CD4-positive, alpha-beta T cell treated with Interleukin-15 for 1 hour (primary cell): Measurements from ENCODE around the gene TRNAU1AP.
"Not testable (repeated sequence)": the region's sequence is repeated elsewhere in the genome, so short reads cannot be mapped to it uniquely, and the experiment has no call there.

Source experiments
- DNase-seq: peaks from one replicate; pipeline ENCODE4 v3.0.0-alpha.2; 2020

The TRNAU1AP gene

DNA sequence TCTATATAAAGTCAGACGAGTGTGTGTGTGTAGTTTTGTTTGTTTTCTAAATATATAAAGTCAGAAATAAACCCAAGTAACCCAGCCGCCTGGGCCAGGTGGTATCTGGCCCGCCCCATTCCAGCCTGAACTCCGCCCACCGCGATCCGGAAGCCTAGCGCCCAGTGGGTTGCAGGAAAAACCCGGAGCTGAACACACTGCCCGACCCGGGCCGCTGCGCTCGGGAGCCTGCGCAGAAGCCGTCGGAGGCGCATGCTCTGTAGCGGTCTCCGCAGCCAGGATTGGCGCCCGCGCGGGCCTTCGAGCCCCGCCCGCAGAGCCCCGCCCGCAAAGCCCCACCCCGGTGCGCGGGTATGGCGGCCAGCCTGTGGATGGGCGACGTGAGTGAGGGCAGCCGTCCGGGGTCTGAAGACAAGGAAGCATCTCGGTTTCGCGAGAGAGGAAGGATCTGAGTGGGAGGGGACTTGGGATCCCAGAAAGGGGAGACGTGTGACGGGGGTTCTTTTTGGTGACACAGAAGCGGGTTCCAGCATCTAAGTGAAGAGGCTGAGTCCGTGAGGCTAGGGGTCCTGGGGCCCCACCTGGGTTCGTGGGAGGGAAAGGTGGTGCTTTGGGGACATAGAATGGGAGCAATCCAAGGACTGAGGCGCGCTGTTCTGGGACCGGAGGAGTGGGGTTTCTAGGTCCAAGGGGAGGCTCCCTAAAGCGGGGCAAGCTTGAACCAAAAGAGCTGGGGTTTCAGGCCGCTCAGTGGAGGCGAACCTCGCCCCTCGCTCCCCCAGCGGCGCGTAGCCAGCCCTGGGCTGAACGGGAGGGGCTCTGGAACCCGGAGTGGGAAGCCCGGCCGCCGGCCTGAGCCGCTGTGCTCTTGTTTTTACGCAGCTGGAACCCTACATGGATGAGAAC, at the start of gene TRNAU1AP:
Gene TRNAU1AP, plus strand, starts transcription at position 328 of the 906 bp plus-strand sequence. Its CDS starts 26 bp downstream, at position 354.
- peak; percentile 97 for DNase-seq

DNA sequence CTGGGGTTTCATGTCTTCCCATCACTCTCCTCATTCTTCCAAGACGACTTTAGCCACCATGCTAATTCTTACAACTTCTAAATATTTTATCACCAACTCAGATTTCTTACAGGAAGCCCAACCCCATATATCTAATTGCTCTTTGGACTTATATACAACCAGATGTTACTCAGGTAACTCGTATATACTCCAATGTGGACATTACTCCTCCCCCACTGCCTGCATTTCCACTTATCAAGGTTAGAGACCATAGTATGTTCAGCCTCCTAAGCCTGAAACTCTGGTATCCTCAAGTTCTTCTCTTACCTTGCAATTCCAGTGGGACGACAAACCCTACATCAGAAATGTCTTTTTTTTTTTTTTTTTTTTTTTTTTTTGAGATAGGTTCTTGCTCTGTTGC, 49.8 kb upstream of the TRNAU1AP start:
- DNase-seq: no peak

DNA sequence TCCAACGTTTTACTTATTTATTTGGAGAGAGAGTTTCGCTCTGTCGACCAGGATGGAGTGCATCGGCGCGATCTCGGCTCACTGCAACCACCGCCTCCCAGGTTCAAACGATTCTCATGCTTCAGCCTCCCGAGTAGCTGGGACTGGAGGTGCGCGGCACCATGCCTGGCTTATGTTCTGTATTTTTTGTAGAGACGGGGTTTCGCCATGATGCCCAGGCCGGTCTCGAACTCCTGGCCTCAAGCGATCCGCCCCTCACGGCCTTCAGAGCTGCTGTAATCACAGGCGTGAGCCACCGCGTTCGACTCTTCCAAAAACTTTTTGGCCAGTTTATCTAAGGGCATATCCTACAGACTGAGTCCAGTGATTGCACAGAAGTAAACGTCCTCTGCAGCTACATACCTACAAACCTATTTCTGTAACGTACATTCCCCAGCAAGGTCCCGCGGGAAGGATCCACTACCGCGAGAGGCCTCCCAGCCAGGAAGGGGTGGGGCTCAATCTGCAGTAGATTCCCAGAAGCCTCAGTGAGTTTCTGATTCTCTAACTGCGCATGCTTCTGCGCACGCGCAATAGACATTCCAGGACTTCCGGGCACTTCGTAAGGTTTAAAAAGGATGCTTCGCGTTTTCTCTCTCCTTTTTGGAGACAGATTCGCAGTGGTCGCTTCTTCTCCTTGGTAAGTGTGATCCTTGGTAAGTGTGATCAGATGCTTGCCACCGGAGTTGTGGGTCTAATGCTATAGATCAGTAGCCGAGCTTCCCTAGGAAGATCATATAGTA, 47.3 kb upstream of the TRNAU1AP start, which contains the start of gene RCC1:
Gene RCC1, plus strand, starts transcription at position 638 of the 782 bp plus-strand sequence. CDS start 23,824 bp downstream, outside the sequence.
- peak; percentile 98 for DNase-seq

DNA sequence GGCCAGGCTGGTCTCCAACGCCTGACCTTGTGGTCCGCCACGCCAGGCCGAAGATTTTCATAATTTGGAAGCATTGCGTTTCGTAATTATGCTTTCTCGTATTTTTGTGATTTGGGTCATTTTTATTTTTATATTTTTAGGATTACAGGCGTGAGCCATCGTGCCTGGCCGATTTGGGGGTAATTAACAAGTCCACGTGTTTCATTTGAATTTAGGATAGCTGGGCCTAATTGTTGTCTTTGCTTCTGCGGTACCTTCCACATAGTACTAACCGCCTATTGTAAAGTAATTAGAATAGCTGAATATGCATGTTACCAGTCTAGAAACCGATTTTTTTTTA, 46.0 kb upstream of the TRNAU1AP start:
- no peak for DNase-seq

DNA sequence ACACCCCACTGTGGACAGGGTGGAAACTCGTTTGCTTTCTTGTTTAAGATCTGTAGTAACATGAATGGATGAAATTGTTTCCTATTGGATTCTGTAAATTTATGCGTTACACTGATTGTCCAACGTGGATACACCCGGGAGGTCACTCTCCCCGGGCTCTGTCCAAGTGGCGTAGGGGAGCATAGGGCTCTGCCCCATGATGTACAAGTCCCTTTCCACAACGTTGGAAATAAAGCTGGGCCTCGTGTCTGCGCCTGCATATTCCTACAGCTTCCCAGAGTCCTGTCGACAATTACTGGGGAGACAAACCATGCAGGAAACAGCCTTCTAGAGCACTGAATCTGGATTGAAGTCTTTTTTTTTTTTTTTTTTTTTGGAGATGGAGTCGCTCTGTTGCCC, 45.6 kb upstream of the TRNAU1AP start:
- DNase-seq: no peak

DNA sequence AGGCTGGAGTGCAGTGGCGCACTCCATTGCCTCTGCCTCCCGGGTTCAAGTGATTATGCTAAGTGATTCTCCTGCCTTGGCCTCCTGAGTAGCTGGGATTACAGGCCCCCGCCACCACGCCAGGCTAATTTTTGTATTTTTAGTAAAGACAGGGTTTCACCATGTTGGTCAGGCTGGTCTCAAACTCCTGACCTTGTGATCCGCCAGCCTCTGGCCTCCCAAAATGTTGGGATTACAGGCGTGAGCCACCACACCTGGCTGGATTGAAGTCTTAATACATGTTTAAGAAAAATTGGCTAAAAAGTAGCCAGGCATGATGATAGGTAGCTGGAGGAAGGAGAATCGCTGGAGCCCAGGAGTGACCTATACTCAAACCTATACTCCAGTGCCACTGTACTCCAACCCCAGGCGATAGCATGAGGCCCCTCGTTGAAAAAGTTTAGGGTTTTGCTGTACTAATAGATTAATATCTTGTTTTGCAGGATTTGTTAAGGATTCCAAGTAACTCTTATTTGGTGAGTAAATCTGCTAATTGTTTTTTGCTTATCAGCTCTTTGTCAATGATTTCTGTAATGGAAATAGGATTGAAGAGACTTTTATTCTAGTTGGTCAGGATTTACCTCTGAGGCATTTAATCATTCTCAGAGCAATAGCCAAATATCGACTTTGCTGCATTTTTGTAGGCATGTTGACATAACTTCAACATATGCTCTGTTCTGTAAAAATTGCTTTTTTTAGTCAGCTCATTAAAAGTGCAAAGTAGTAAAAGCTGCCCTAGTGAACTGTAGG, 45.0 kb upstream of the TRNAU1AP start:
- DNase-seq: no peak

DNA sequence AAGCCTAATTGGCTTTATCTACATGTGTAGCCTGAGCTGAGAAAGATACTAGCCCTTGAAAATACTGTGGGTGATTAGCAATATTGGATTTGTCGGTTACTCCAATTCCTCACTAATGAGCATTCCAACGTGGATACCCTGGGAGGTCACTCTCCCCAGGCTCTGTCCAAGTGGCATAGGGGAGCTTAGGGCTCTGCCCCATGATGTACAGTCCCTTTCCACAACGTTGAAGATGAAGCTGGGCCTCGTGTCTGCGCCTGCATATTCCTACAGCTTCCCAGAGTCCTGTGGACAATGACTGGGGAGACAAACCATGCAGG, 44.5 kb upstream of the TRNAU1AP start:
- no peak for DNase-seq

DNA sequence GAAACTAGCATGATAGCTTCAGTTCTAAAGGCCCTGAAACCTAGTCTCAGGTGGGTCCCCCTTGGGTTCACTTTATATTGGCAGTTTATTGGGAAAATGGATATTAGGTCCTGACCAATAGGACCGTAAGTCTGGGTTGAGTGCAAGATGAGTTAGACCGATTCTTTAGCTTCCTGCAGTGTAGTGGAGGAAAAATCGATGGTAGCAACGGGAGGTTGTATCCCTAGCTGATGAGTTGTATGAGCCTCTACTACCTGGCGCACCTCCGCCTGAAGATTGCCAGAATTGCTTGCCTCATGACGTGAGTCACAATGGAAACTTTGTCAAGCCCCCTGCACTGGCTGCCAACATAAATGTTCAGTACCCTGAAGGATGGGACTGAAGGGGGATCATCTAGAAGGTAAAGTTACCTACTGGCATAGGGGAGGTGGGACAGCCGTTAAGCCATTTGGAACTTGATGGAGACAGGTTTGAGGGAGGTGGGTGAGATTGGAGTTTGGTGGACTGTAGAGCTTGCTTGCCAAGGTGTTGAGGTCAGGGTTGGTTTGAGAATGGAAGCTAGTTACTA, 43.1 kb upstream of the TRNAU1AP start:
- no peak for DNase-seq

DNA sequence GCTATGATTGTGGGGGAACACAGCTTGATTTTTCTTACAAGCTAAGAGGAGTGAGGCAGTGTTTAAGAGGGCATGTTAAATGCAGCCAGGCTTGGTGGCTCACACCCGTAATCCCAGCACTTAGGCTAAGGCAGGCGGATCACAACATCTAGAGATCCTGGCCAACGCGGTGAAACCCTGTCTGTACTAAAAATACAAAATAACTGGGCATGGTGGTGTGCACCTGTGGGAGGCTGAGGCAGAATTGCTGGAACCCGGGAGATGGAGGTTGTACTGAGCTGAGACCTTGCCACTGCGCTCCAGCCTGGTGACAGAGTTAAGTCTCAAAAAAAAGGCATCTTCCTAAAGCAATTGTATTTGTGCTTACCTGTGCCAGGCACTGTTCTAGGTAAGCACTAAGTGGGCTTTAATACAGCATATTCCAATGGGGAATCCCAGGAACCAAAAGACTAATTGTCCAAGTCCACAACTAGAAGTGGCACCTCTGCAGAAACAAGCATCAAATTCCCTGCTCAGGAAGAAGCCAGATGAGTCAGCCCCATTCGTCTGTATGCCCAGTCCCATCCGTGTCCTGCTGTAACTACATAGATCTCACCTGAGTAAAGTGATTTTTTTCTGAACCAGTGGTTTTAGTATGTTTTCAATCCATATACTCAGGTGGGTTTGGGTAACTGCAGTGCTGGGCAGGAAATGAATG, 42.5 kb upstream of the TRNAU1AP start:
- no peak for DNase-seq

DNA sequence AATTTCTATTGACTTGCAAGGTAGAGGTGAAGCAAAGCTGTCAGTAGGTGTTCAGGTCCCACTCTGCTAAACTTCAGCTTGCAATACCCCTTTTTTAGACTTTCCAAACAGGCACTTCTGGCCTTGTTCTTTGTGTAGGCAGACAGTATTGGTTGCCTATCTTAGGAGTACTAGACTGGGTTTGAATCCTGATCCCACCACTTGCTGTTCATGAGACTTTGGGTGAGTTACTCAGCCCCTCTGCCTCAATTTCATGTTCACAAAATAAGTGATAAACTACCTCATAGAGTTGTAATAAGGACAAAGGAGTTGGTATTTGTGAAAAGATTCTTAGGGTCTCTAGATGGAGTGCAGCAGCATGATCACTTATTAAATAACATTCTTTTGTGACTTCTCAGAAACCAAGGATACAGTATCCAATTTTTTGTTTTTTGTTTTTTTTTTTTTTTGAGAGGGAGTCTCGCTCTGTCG, 41.9 kb upstream of the TRNAU1AP start:
- DNase-seq: no peak

DNA sequence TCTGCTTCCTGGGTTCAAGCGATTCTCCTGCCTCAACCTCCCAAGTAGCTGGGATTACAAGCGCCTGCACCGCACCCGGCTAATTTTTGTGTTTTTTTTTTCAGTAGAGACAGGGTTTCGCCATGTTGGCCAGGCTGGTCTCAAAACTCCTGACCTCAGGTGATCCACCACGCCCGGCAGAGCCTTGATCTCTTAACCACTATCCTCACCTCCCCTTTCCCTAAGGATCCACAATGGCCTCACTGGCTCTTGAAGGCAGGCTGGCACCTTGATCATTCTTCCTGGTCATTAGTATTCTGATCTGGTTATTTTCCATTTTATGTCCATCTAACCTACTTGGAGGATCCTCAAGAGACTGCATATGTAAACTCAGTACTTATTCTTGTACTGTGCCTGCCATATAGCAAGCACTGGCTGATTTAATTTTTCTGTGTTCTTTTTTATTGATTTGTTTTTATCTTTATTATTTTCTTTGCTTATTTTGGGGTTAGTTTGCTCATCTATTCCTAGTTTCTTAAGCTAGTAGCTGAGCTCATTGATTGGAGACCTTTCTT, 40.8 kb upstream of the TRNAU1AP start:
- DNase-seq: no peak

DNA sequence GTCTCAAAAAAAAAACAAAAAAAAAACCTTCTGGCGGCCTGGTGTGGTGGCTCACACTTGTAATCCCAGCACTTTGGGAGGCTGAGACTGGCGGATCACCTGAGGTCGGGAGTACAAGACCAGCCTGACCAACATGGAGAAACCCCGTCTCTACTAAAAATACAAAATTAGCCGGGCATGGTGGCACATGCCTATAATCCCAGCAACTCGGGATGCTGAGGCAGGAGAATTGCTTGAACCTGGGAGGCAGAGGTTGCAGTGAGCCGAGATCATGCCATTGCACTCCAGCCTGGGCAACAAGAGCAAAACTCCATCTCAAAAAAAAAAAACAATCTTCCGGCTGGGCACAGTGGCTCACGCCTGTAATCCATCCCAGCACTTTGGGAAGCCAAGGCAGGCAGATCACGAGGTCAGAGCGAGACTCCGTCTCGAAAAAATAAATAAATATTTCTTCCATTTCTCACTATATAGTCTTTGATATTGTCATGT, 38.4 kb upstream of the TRNAU1AP start:
- DNase-seq: not testable (repeated sequence)

DNA sequence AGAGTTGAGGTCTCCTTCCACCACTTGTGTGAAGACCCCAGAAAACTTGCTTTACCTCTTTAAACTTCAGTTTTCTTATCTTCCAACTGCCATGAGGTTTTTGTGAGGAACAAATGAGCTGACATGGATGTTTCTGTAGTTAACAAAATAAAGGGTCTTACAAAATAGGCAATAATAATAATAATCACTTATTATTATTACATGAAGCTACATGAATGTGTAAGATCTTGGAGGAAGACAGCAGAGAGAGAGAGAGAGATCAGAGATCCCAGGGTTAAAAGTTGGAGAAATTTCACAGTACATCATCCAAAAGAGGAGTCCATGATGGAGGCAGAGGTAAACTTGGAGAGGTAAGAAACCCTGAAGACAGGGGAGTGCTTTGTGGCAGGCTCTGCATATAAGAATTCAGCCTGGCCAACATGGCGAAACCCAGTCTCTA, 36.3 kb upstream of the TRNAU1AP start:
- DNase-seq: no peak

DNA sequence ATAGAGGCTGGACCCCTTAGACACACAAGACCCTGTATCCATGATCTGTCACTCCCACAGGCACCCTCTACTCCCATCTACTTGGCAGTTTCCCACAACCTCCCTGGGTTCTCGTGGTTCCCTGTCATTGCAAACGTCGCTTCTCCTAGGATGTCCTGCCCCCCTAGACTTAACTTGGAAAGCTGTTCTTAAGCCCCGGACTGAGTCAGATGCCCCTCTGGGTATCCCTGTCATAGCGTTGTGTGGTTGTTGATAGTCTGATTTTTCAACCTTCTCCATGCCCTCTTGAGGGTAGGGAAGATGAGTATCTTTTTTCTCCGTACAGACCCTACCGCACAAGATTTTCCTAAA, 35.3 kb upstream of the TRNAU1AP start:
- DNase-seq: no peak

DNA sequence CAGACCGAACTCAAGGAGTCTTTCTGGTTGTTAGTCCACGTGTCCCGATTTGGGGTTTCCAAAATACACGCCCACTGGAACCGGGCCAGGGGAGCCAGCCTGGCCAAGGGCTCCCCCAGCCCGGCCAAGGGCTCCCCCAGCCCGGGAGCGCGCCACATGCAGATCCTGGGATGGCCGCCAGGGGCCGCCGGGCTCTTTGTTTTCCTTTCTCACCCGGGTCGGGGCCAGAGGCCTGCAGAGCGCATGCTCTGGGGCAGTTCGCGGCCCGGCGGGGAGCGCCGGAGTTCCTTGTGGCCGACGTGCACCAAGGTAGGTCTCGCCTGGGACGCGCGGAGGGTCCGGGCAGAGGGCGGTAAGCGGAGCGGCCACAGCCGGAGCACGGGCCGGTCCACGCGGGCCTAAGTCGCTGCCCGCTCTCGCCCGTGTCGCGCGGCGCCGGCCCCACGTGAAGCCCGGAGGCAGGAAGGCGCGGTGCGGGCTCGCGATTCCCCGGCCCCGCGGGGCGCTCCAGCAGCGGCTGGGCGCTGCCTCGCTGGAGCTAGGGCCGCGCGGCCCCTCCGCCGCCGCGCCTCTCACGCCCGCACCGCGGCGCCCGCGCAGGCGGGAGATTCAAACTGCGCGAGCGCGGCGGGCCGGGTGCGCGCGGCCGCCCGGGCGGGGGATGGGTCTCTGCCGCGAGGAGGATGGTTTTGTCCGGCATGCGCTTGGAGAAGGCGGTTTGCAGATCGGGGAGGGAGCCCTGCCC, 34.7 kb upstream of the TRNAU1AP start:
- peak; percentile 89 for DNase-seq

DNA sequence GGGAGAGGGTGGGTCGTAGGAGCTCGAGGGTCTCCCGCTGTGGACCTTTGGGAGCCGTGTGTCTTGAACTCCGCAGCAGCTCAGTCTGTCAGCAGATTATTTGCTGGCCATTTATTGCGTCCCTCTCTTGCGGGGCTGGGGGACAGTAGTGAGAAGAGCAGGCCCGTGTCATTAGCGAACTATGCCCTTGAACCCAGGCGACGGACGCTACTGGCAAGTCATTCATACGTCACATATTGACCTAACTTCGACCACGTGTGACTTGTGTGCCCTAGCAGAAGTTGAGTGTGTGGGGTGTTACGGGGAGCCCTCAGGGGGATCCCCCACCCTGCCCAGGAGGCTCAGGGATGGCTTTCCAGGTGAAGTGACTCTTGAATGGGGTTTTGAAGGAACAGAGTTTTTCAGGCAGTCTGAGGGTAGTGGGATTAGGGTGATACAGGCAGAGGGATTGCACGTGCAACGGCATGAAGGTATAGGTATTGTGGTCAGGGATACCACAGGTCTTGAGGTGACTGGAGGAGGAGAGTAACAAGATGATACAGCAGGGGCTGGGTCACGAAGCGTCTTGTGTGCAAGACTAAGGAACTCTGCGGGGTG, 34.0 kb upstream of the TRNAU1AP start:
- peak; percentile 31 for DNase-seq

DNA sequence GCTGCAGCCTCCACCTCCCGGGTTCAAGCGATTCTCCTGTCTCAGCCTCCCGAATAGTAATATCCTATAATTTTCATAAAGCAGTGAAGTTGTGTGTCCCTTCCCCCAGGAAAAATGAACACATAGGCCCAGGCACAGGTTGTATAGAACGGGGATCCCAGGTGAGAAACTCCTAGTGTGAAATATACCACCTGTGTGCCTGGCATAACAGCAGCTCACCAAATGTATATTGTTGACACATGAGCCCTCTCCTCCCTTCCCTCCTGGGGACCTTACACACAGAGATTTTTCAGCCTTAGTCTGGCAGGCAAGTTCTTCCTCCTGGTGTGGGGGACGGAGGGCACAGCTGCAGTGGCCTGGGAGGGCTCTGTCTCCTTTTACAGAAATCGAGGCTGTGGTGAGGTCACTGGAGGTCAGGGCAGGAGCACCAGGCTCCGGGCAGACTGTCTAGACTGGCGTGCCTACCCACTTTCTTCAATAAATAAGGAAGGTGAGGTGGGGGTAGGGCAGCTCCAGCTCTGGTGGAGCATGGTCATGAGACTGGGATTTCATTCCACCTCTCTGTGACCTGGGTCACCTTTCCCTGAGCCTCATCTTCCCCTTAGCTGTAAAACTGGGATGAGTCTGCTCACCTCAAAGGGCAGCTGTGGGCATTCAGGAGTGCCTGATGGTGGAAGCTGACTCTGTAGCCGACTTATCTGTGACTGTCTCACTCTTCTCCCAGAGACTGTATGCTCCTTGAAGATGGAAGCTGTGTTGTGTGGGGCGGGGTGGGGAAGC, 32.7 kb upstream of the TRNAU1AP start:
- no peak for DNase-seq

DNA sequence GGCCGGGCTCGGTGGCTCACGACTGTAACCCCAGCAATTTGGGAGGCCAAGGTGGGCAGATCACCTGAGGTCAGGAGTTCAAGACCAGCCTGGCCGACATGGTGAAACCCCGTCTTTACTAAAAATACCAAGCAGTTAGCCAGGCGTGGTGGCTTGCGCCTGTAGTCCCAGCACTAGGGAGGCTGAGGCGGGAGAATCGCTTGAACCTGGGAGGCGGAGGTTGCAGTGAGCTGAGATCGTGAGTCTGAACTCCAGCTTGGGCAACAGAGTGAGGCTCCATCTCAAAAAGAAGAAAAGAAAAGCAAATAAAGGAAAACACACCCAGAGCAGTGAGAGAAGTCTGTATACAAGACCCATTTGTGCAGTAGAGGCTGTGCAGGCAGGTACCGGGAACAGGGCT, 32.1 kb upstream of the TRNAU1AP start:
- not testable (repeated sequence) for DNase-seq

DNA sequence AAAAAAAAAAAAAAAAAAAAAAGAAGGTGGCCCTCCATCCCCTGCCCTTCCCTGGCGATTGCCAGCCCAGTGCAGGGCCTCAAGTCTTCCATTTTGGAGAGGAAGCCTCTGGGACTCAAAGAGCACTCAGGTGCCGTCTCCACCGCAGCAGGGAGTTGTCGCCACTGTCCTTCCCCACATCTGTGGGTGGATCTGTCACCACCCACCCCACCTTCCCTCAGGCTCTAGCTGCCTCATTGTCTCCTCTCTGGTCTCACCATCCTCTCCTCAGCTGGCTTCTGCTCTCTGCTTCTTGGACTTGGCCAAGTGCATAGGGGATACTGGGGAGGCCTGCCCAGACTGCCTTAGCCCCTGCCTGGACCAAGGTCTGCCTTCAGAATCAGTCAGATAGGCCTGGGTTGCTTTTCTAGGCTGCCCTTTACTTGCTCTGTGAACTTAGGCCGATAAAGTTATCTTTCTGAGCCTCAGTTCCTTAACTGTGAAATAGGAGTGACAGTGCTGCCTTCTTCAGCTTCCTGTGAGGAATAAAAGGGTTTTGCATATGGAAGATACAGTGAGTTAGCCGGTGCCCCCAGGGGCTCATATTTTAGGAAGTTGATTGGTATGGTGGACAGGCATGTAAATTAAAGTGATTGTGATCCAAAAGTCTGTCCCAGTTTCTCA, 31.3 kb upstream of the TRNAU1AP start:
- no peak for DNase-seq
